Sigmoid colon (tissue), 7 donors: Measurements from ENCODE around the gene DNAJC18. TPM values are rescaled to one million over a fixed set of nuclear protein-coding genes. Genes with fewer than 3 reads are reported as not detected.

Source experiments
- DNase-seq: peaks from one replicate; pipeline ENCODE4 v3.0.0-alpha.2; 2019
- H3K27ac ChIP-seq, 4 donors: fragments of 200-600 bp; sonication (generic); one replicate each; pipeline ENCODE4 v1.5.1; 2016 to 2019; ENCODE audit warnings: mild to moderate bottlenecking in 1 of 4
- H3K27me3 ChIP-seq, 3 donors: fragments of 200-600 bp; sonication (generic); one replicate each; pipeline ENCODE4 v1.5.1; 2019; ENCODE audit warnings: mild to moderate bottlenecking in 1 of 3
- H3K36me3 ChIP-seq, 4 donors: fragments of 200-600 bp; sonication (generic); one replicate each; pipeline ENCODE4 v1.5.1; 2016 to 2019
- H3K4me1 ChIP-seq, 4 donors: fragments of 200-600 bp; sonication (generic); one replicate each; pipeline ENCODE4 v1.5.1; 2017 to 2019
- H3K4me3 ChIP-seq, 4 donors: fragments of 200-600 bp; sonication (generic); one replicate each; pipeline ENCODE4 v1.5.1; 2017 to 2019; ENCODE audit warnings: mild to moderate bottlenecking in 2 of 4, moderate library complexity in 1 of 4
- H3K9me3 ChIP-seq, 4 donors: fragments of 200-600 bp in 3 of 4; sonication (generic) in 3 of 4; one replicate each; pipeline versions ENCODE4 v1.5.1 to v1.6.1; 2013 to 2019
- CTCF ChIP-seq, 4 experiments: fragments of 450-650 bp in 3 of 4; fragments of 200-600 bp in 1 of 4; IDR thresholded peaks; one replicate each; pipeline ENCODE4 v1.5.1; 2016 to 2019; ENCODE audit warnings: antibody characterized with exemption in 4 of 4, mild to moderate bottlenecking in 3 of 4, moderate library complexity in 2 of 4
- EP300 ChIP-seq, 4 donors: sonication (generic); formaldehyde crosslinking; IDR thresholded peaks; one replicate each; pipeline ENCODE4 v1.6.1; 2017; ENCODE audit warnings: antibody characterized with exemption in 4 of 4
- POLR2A ChIP-seq, 2 donors: fragments of 450-650 bp; IDR thresholded peaks; one replicate each; pipeline ENCODE4 v1.6.1; 2016; ENCODE audit warnings: antibody characterized with exemption in 2 of 2, mild to moderate bottlenecking in 2 of 2, moderate library complexity in 2 of 2
- POLR2AphosphoS5 ChIP-seq, 4 donors: sonication (generic); formaldehyde crosslinking; IDR thresholded peaks; one replicate each; pipeline ENCODE4 v1.6.1; 2017; ENCODE audit warnings: antibody characterized with exemption in 4 of 4
- WGBS, 2 donors: extraction: QIAGEN DNeasy Blood & Tissue Kit; methylation state at CpG; one replicate each; pipeline ENCODE4 v1.1.7; 2013; 5-methylcytosine and 5-hydroxymethylcytosine counted together
- intact Hi-C: fragments of 100-400 bp; cut with DNase I; formaldehyde crosslinking; loops from one replicate; pipeline ENCODE4 v1.15.1; 2023
- polyA plus RNA-seq, 3 donors: library from polyadenylated mRNA; stranded (reverse); fragments of 200-250 nt; gene quantifications; one replicate each; pipeline ENCODE4 v1.2.3, GENCODE V29; 2013
- total RNA-seq, 4 donors: library from RNA; depleted of rRNA; stranded (reverse); fragments of >200 nt; gene quantifications; one replicate each; pipeline ENCODE4 v1.1.0, GENCODE V29; 2016
- donor health status: healthy with polysubstance abuse.
- donor health status: Bipolar disorder and iron deficiency.
- donor health status: healthy.

The DNAJC18 gene
- total and polyA plus RNA-seq, 7 donors = 1.2 to 12.5 (median 6.8) TPM

DNA sequence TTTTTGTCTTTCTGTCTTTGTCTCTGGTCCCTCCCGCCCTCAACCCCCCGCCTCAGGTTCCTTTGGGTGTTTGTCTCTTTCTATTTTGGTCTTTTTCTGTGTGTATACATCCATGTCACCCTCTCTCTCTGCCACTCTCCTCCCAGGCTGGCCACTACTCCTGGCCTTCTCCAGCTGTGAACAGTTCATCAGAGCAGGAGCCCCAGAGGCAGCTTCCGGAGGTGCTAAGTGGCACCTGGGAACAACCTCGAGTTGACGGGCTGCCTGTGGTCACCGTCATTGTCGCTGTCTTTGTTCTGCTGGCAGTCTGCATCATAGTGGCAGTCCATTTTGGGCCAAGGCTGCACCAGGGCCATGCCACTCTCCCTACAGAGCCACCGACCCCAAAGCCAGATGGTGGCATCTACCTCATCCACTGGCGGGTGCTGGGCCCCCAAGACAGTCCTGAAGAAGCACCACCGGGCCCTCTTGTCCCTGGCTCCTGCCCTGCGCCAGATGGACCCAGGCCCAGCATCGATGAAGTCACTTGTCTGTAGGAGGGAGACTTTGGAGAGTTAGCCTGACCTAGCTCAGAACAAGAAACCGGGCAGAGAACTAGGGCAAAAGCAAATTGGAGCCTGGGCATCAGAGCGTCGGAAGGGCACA, 33.2 kb upstream of the DNAJC18 start:
- intact Hi-C loops = no loop called here
- peak overlapping the region in 1 of 4 donors; percentile 63 for H3K27ac ChIP-seq

DNA sequence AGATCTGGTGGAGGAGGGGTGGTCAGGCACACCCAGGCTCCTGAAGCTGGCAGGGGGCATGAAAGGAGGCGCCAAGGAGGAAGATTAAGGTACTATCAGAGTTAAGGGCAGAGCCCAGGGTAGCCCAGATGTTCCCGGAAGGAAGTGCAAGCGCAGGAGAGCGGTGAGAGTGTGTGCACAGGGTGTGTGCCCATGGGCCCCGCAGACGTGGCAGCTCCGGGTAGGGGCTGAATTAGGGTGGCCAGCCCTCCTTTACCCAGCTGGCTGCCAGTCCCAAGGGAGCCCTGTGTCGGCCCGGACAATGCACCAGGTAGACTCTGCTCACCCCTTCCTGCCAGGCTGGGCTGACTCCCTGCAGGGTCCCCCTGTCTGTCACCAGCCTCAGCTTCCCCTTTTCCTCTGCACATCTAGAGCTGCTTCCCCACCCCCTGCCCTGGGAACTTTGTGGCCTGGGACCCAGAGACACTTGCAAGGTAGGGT, 31.5 kb upstream of the DNAJC18 start, which contains the start of gene SMIM33:
Gene SMIM33 (plus strand): TSS at position 184 of the 480 bp plus-strand sequence. CDS start 118 bp downstream, at position 302.
- Histone ChIP-seq H3K36me3 (peaks cover 0 to 1% (median 0%) of the 10 kb centered on the region in 4 donors), H3K4me1 (no peaks in the 10 kb centered on the region), H3K27ac (no peak within 1 kb of the TSS), H3K9me3 (no peaks in the 10 kb centered on the region), H3K4me3 (no peak within 1 kb of the TSS), H3K27me3 (no peaks in the 10 kb centered on the region)
- DNase-seq = no peak
- intact Hi-C loops = no loop called here
- 7 to 29% methylated on average over 9 of the region's 9 CpGs for WGBS, 2 donors
- no peak for TF ChIP-seq CTCF (IDR thresholded peaks at IDR 0.05)
- TF ChIP-seq EP300 (IDR thresholded peaks at IDR 0.05) = no peak
- no peak for TF ChIP-seq POLR2AphosphoS5 (IDR thresholded peaks at IDR 0.05)
- TF ChIP-seq POLR2A (IDR thresholded peaks at IDR 0.05) = no peak

More for the DNA sequence above, 33.2 kb upstream of the DNAJC18 start:
- H3K9me3 ChIP-seq = no peaks in the 10 kb centered on the region
- no peak for DNase-seq
- TF ChIP-seq CTCF (IDR thresholded peaks at IDR 0.05) (no peak), POLR2AphosphoS5 (IDR thresholded peaks at IDR 0.05) (no peak), POLR2A (IDR thresholded peaks at IDR 0.05) (no peak), EP300 (IDR thresholded peaks at IDR 0.05) (no peak)
- H3K27me3 ChIP-seq = no peaks in the 10 kb centered on the region
- 83 to 91% methylated on average over 15 of the region's 15 CpGs for WGBS, 2 donors
- H3K4me3 ChIP-seq = no peak overlapping the region
- no peaks in the 10 kb centered on the region for H3K4me1 ChIP-seq
- peaks cover 0 to 12% (median 2%) of the 10 kb centered on the region in 4 donors for H3K36me3 ChIP-seq

GRCh38 chr5:139468421-139468931, 29.2 kb upstream of the DNAJC18 start:
- Histone ChIP-seq H3K4me1 (no peaks in the 10 kb centered on the region), H3K4me3 (no peak overlapping the region), H3K36me3 (no peaks in the 10 kb centered on the region), H3K9me3 (no peaks in the 10 kb centered on the region), H3K27me3 (no peaks in the 10 kb centered on the region), H3K27ac (no peak overlapping the region)
- 67 to 79% methylated on average over 8 of the region's 8 CpGs for WGBS, 2 donors
- DNase-seq = no peak
- TF ChIP-seq POLR2A (IDR thresholded peaks at IDR 0.05) (no peak), POLR2AphosphoS5 (IDR thresholded peaks at IDR 0.05) (no peak), CTCF (IDR thresholded peaks at IDR 0.05) (no peak)
- intact Hi-C loops = no loop called here

DNA sequence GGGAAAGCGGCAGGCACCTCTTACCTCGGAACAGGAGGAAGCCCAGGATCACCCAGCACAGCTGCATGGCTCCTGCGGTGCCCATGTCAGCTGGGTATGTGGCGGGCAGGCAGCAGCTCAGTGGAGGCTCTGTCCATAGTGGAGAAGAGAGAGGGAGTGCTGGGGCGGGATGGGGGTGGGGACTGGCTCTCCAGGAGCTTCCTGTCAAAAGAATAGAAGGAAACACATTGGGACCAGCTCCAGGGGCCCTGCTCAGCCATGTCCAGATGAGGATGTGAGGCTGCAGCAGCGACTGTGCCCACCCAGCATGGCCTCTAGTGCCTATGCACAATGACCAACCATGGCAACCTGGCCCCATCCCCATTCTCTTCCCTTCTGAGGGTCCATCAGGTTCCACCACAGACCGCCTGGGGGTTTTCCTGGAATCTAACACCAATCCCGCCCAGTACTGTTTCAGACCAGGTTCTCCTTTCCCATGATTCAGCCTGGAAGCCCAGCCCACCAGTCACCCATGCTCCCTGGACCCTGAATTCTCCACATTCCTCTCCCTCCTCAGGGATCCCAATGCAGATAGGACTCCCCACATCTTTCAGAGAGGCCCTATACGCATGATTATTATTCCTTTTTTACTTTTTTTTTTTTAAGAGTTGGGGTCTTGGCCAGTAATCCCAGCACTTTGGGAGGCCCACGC, 23.4 kb upstream of the DNAJC18 start, which contains the start of gene ECSCR:
Gene ECSCR (minus strand): TSS at position 158 of the 691 bp plus-strand sequence. CDS start 73 bp downstream, at position 85.
- H3K27ac ChIP-seq = peak within 1 kb of the TSS in 3 of 4 donors; percentile 23 to 65 (median 52)

More for the DNA sequence above, 23.4 kb upstream of the DNAJC18 start, which contains the start of gene ECSCR:
- WGBS, 2 donors = 87 to 92% methylated on average over 10 of the region's 10 CpGs
- no peaks in the 10 kb centered on the region for H3K9me3 ChIP-seq
- no peaks in the 10 kb centered on the region for H3K4me1 ChIP-seq
- H3K4me3 ChIP-seq = peak within 1 kb of the TSS in 2 of 4 donors; percentile 15 to 18
- intact Hi-C loops = no loop called here
- TF ChIP-seq CTCF (IDR thresholded peaks at IDR 0.05) (no peak), POLR2AphosphoS5 (IDR thresholded peaks at IDR 0.05) (no peak), EP300 (IDR thresholded peaks at IDR 0.05) (no peak), POLR2A (IDR thresholded peaks at IDR 0.05) (no peak)
- H3K27me3 ChIP-seq = no peaks in the 10 kb centered on the region
- no peak for DNase-seq
- no peaks in the 10 kb centered on the region for H3K36me3 ChIP-seq
